Tibial nerve (tissue), 4 donors: ENCODE measurements around the gene CAPN1.

Experiments
- EP300 ChIP-seq, 2 donors: sonication (generic); formaldehyde crosslinking; IDR thresholded peaks; one replicate each; pipeline ENCODE4 v1.6.1; 2017; ENCODE audit warnings: antibody characterized with exemption in 2 of 2, mild to moderate bottlenecking in 1 of 2
- POLR2A ChIP-seq, 2 donors: fragments of 450-650 bp; IDR thresholded peaks; one replicate each; pipeline ENCODE4 v1.6.1; 2017; ENCODE audit warnings: antibody characterized with exemption in 2 of 2, mild to moderate bottlenecking in 2 of 2, moderate library complexity in 2 of 2
- TF ChIP-seq, protein P1 (sequence below), 5 experiments: fragments of 200-600 bp in 3 of 5; fragments of 450-650 bp in 2 of 5; sonication (generic) in 3 of 5; IDR thresholded peaks; one replicate each; pipeline ENCODE4 v1.5.1; 2016 to 2019; ENCODE audit warnings: antibody characterized with exemption in 5 of 5, mild to moderate bottlenecking in 3 of 5, moderate library complexity in 2 of 5

DNA sequence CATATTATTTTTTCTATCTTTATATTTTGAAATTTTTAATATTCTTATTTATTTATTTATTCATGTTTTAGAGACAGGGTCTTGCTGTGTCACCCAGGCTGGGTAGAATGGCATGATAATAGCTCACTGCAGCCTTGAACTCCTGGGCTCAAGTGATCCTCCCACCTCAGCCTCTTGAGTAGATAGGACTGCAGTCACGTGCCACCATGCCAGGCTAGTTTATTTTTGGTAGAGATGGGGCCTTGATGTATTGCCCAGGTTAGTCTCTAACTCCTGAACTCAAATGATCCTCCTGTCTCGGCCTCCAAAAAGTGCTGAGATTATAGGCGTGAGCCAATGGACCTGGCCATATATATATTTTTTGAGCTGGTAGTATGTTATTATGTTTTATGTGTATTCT is 14.1 kb upstream of the CAPN1 start:
- TF ChIP-seq, protein P1, sequence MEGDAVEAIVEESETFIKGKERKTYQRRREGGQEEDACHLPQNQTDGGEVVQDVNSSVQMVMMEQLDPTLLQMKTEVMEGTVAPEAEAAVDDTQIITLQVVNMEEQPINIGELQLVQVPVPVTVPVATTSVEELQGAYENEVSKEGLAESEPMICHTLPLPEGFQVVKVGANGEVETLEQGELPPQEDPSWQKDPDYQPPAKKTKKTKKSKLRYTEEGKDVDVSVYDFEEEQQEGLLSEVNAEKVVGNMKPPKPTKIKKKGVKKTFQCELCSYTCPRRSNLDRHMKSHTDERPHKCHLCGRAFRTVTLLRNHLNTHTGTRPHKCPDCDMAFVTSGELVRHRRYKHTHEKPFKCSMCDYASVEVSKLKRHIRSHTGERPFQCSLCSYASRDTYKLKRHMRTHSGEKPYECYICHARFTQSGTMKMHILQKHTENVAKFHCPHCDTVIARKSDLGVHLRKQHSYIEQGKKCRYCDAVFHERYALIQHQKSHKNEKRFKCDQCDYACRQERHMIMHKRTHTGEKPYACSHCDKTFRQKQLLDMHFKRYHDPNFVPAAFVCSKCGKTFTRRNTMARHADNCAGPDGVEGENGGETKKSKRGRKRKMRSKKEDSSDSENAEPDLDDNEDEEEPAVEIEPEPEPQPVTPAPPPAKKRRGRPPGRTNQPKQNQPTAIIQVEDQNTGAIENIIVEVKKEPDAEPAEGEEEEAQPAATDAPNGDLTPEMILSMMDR (IDR thresholded peaks at IDR 0.05), result no peak
- TF ChIP-seq EP300 (IDR thresholded peaks at IDR 0.05), result no peak
- TF ChIP-seq POLR2A (IDR thresholded peaks at IDR 0.05), result no peak
